Mammary epithelial cell (primary cell): ENCODE results near the gene MAGI1.

ENCODE experiments used
- EZH2 ChIP-seq: IDR thresholded peaks from 2 replicates; pipeline ENCODE4 v1.6.1; 2012; ENCODE audit warnings: low read length, inconsistent platforms, borderline replicate concordance
- TF ChIP-seq, protein P1 (sequence below), 2 donors: IDR thresholded peaks in 1 of 2; conservative IDR thresholded peaks in 1 of 2; 2 replicates each; pipeline ENCODE4 v1.5.1; 2011 to 2012; ENCODE audit warnings: inconsistent platforms in 2 of 2, low read length in 2 of 2, mild to moderate bottlenecking in 2 of 2, control low read depth in 1 of 2, low read depth in 1 of 2; ENCODE audit not compliant: insufficient read depth in 1 of 2; ENCODE audit errors: extremely low read depth in 1 of 2

DNA sequence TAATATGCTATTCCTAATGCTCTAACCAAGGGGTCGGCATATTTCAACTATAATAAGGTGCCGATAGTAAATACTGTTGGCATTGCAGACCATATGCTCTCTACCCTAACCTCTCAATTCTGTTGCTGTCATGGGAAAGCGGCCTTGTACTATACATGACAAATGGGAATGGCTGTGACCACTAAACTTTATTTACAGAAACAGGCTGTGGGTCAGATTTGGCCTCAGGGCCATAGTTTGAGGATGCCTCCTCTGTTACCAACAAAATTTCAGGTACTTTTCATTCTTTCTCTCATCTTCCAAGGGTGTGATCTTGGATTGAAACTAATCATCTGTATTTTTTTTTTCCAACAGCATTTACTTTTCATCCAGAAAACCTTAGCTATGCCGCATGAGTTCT lies 242.0 kb downstream of the MAGI1 start:
- TF ChIP-seq, protein P1, sequence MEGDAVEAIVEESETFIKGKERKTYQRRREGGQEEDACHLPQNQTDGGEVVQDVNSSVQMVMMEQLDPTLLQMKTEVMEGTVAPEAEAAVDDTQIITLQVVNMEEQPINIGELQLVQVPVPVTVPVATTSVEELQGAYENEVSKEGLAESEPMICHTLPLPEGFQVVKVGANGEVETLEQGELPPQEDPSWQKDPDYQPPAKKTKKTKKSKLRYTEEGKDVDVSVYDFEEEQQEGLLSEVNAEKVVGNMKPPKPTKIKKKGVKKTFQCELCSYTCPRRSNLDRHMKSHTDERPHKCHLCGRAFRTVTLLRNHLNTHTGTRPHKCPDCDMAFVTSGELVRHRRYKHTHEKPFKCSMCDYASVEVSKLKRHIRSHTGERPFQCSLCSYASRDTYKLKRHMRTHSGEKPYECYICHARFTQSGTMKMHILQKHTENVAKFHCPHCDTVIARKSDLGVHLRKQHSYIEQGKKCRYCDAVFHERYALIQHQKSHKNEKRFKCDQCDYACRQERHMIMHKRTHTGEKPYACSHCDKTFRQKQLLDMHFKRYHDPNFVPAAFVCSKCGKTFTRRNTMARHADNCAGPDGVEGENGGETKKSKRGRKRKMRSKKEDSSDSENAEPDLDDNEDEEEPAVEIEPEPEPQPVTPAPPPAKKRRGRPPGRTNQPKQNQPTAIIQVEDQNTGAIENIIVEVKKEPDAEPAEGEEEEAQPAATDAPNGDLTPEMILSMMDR (conservative IDR thresholded peaks at IDR 0.05 in 1 of 2, IDR thresholded peaks at IDR 0.05 in 1 of 2; ENCODE audit: extremely low read depth in 1 of 2, insufficient read depth in 1 of 2, low read depth in 1 of 2, low read length in 2 of 2): no peak
- TF ChIP-seq EZH2: no peak
